HG03103 (cell line): ENCODE measurements around the gene FHAD1.
"Not testable (repeated sequence)": the region's sequence is repeated elsewhere in the genome, so short reads cannot be mapped to it uniquely, and the experiment has no call there.

Experiments used
- ATAC-seq: cut with Tn5 transposase; IDR thresholded peaks from one replicate; pipeline ENCODE4 v1.9.1; 2021; ENCODE audit warnings: low read depth; ENCODE audit not compliant: unreplicated experiment

FHAD1 gene

GRCh38 chr1:15427280-15427666, 180.2 kb downstream of the FHAD1 start:
- no peak for ATAC-seq

GRCh38 chr1:15428252-15428651, 181.2 kb downstream of the FHAD1 start:
- not testable (repeated sequence) for ATAC-seq

DNA sequence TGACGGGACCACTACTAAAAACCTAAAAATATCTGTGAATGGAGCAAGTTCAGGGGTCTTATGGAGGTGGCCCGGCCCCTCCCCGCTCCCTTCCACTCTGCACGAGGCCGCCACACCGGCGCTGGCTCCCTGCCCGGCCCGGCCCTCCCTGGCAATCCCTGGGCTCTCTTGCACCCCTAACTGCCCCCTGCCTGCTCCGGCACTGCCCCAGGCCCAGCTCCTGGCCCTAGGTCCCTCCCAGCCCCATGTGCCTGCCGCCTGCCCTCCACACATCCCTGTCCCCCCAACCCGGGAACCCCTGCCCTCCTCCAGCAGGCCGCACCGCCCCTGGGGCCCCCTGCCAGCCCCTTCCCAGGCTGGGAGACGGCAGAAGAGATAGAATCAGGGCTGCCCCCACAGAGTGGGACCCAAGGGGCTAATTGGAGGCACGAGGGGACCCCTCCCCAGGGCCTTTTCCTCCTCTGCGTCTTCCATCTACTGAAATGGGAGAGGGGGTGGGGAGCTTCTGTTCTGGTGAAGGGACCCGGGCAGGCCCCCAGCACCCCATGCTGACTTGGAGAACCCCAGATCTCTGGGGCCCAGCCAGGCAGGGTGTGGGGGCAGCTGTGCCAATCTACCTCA, 181.9 kb downstream of the FHAD1 start:
- ATAC-seq = no peak

DNA sequence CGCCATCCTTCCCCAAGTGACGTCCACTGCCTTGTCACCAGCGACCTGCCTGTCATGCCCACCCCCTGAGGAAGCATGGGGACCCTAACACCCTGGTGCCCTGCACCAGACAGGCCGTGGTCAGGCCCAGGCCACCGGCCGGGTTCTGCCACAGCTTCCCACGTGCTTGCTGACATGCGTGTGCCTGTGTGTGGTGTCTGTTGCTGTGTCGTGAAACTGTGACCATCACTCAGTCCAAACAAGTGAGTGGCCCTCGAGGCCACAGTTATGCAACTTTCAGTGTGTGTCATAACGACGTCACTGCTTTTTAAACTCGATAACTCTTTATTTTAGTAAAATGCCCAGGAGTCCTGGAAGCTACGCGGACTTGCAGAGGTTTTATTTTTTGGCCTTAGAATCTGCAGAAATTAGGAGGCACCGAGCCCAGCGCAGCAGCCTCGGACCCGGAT, 182.7 kb downstream of the FHAD1 start:
- no peak for ATAC-seq

- no peak for ATAC-seq
Measured at GRCh38 chr1:15430787-15431570, 184.0 kb downstream of the FHAD1 start.

DNA sequence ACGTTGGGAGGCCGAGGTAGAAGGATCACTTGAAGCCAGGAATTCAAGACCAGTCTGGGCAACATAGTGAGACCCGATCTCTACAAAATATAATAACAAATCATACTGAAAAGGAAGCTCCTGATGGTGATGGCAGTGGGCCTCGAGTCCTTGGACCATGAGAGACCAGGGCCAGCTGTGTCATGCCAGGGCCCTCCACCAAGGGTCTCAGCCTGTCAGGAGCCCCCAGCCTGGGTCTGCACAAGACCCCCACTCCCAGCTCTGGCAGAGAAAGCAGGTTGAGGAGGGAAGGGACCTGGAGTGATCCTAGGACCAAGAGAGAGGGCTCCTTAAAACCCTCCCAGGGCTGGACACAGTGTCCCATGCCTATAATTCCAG, 184.5 kb downstream of the FHAD1 start:
- ATAC-seq = no peak

DNA sequence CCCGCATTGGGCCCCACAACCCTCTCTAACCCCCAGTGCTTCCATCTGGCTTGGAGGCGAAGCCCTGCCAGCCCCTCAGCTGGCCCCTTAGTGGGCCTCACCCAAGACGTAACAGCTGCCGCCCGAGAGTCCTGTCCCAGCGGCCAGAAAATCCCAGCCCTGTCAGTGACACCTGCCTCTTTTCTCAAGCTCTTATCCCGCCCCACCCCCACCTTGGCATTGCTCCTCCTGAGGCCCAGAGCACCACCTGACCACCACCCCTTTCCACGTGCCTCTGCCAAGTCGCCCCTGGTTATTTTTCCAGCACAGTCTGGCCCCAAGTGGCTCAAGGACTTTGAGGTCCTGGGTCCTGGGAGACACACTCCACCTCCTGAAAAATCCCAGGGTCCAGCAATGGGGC, 185.3 kb downstream of the FHAD1 start:
- ATAC-seq = no peak

DNA sequence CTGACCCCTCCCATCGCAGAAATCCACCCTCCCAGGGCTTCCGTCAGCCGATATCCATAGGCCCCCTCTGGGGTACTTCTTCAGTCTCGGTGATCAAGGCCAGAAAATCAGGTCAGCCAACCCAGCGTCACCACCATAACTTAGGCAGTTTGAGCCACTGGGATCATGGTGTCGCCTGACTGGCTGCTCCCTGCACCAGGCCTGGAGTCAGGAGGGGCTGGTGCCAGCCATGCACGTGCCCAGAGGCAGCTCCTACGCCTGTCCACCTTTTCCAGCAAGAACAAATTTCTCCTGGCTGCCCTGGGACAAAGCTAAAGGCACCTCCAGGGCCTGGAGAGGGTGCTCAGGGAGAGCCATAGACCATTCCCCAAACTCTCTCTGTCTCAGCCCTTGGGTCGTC, 186.4 kb downstream of the FHAD1 start:
- no peak for ATAC-seq

DNA sequence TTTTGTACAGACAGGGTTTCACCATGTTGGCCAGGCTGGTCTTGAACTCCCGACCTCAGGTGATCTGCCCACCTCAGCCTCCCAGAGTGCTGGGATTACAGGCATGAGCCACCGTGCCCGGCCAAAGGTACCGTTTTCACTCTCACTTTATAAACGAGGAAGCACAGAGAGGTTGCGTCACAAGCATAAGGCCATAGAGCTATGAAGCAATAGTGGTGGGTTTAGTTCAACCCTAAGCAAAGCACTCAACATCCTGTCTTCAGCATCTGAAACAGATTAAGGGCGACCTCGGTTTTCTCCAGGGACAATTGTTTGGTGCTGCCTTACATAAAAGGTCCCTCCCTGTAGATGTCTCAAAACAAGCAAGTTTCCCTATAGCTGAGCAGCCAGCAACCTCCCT, 187.7 kb downstream of the FHAD1 start:
- ATAC-seq = not testable (repeated sequence)

- no peak for ATAC-seq
Measured at GRCh38 chr1:15435239-15436077, 188.4 kb downstream of the FHAD1 start.

DNA sequence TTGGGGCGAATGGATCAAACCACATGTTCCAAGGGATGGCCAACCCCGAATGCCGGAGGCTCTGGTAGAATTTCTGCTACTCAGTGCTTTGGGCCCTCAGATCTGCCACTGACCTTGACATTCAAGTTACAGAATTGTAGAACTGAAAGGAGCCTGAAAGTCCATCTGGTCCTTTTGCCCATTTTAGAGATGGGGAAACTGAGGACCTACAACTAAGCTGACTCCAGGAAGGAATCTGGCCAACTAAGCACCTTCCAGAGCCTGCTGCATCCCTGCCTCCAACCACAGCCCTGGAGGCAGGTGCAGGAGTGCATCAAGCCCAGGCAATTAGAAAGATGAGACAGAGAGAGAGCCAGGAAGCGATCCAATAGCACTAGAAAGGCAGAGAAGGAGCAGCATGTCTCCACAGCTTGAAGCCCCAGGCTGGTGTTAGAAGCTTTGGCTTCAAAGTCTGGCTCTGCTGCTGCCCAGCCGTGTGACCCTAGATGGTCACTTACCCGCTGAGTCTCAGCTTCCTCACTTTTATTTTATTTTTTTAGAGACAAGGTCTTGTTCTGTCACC, 189.9 kb downstream of the FHAD1 start:
- ATAC-seq = no peak

- no peak for ATAC-seq
Measured at GRCh38 chr1:15439325-15439724, 192.3 kb downstream of the FHAD1 start.

- no peak for ATAC-seq
Measured at GRCh38 chr1:15440357-15440756, 193.3 kb downstream of the FHAD1 start.

DNA sequence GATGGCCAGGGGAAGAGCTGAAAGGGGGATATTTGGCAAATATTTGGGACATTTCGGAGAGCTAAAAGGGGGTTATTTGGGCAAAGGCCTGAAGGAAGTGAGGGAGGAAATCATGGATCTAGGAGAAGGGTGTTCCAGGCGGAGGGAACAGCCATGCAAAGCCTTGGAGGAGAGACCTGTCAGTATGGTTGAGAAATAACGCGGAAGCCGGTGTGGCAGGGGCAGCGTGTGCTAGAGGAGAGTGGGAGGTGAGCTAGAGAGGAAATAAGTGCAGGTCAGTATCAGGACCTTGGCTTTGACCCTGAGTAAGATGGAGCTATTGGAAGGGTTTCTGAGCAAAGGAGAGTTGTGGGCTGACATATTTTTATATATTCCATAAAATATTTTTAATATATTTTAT, 194.2 kb downstream of the FHAD1 start:
- no peak for ATAC-seq

- no peak for ATAC-seq
Measured at GRCh38 chr1:15442119-15442518, 195.1 kb downstream of the FHAD1 start.

- no peak for ATAC-seq
Measured at GRCh38 chr1:15442759-15443158, 195.7 kb downstream of the FHAD1 start.

GRCh38 chr1:15443281-15443680, 196.3 kb downstream of the FHAD1 start:
- ATAC-seq = no peak

- ATAC-seq = no peak
Measured at GRCh38 chr1:15444468-15445389, 197.7 kb downstream of the FHAD1 start.

DNA sequence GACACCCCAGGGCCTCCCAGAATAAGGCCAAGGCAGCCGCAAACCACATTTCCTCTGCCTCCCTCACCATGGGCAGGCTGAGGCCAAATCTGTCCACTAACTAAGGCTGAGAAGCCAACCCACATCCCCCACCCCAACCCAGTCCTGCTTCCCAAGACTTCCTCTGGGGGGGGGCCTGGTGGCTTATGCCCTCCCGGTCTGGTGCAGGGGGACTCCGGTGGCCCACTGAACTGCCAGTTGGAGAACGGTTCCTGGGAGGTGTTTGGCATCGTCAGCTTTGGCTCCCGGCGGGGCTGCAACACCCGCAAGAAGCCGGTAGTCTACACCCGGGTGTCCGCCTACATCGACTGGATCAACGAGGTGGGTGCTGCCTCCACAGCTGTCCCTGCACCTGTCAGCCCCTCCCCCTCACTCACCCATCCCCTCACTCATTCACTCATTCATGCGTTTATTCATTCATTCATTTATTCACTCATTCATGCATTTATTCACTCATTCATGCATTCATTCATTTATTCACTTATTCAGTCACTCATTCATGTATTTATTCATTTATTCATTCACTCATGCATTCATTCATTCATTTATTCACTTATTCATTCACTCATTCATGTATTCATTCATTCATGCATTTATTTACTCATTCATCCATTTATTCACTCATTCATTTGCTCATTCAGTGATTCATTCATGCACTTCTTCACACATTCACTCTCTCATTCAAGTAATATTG, 198.5 kb downstream of the FHAD1 start:
- no peak for ATAC-seq
